NCI-H2029 (cell line): ENCODE data around the gene EXOC6B.

Source experiments
- DNase-seq: peaks from one replicate; lab custom pipeline; 2025; lab: John Stamatoyannopoulos, UW

Gene EXOC6B

DNA sequence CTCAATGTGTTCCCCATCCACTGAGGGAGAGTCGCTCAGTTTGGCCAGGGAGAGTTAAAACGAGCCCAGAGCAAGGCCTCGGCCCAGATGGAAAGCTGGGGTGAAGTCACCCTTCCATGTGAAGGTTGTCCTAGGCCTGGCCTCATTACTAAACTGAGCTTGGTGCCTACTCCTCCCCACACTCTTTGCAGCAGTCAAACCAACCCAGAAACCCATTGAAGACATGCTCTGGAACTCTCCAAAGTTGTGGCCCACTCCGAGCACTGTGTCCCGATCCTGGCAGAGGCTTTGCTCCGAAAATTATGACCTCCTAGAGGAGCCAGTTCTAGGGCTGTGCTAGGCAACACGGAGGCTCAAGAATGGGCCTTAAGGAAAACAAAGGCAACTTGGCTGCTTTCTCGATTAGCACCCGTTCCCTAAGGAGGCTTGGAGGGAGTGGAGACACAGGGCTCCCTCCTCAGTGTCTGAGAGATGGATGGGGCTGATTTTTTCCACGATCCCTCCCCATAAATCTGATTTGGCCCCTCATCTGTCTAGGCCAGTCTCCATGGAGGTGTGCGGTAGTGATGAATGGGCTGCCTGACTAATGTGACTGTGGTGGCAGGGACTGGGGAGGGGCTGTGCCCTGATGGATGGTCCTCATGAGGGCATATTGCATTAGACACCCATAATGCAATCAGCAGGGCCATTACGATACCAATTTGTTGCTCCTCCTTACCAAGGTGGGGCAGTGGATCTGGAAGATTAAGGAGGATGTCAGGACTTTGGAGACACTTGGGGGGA lies 666.4 kb downstream of the EXOC6B start:
- no peak for DNase-seq

DNA sequence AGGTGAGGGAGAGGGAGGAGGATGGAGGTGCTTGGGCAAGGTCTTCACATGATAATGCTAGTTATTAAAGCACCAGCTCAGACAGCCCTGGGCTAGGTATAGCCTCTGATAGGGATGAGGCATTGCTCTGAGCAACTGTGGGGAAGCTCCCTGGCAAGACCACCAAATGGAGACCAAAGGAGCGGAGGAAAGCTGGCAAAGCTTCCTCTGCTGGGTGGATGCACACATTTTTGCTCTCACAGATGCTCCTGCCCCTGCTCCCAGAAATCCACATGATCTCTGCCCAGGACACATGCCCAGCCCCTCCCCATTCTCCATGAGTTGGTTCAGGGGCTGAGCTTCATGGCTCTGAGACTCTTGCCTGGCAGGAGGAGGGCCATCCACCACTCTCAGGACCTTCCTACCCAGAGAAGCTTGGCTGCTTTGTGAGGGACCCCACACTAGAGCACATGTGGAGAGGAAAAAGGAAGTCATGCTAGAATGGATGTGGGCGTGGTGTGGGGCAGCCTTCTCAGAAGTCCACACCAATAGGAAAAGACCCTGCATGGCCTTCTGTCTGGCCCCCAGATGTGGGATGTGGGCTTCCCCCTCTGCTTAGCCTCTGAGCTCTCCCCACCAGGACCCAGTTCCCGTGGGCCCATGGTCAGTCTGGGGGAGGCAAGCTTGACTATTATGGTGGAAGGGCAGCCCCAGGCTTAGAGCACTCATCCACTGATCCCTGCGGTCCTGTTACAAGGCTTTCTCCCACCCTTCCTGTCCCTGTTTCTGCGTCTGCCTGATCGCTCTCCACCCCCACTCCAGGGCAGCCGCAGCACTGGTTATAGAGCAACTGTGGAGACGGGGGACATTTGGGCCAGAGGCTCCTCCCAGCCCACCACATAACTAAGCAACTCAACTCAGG lies 667.7 kb downstream of the EXOC6B start:
- no peak for DNase-seq

- DNase-seq = no peak
These were observed 669.0 kb downstream of the EXOC6B start for GRCh38 chr2:72156872-72157271.

- no peak for DNase-seq
These were observed 670.1 kb downstream of the EXOC6B start for GRCh38 chr2:72155737-72156136.

- no peak for DNase-seq
These were observed 670.7 kb downstream of the EXOC6B start for GRCh38 chr2:72155151-72155550.

- no peak for DNase-seq
These were observed 671.4 kb downstream of the EXOC6B start for GRCh38 chr2:72154386-72154975.

GRCh38 chr2:72153924-72154323 lies 671.9 kb downstream of the EXOC6B start:
- no peak for DNase-seq

GRCh38 chr2:72153026-72153791 lies 672.6 kb downstream of the EXOC6B start:
- no peak for DNase-seq

DNA sequence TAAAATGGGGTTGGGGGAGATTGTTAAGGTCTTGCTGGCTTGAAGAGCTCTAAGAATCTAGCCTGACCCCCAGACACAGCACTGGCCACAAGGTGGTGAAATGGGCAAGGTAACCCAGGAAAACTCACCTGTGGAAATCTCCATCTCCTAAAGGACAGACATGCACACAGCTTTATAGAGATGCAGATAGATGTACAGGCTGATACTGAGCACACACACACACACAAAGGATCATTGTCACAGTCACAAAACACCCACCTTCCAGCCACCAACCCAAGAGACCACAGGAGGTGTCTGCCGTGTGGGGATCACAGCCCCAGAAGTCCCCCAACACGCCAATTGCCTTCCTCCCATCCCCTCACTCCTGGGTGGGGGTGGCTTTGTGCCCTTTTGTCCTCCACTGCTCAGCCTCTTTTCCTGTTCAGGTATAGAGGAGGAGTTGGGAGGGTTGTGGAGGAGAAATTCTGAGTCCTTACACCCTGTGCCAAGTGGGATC lies 674.9 kb downstream of the EXOC6B start:
- DNase-seq = no peak

DNA sequence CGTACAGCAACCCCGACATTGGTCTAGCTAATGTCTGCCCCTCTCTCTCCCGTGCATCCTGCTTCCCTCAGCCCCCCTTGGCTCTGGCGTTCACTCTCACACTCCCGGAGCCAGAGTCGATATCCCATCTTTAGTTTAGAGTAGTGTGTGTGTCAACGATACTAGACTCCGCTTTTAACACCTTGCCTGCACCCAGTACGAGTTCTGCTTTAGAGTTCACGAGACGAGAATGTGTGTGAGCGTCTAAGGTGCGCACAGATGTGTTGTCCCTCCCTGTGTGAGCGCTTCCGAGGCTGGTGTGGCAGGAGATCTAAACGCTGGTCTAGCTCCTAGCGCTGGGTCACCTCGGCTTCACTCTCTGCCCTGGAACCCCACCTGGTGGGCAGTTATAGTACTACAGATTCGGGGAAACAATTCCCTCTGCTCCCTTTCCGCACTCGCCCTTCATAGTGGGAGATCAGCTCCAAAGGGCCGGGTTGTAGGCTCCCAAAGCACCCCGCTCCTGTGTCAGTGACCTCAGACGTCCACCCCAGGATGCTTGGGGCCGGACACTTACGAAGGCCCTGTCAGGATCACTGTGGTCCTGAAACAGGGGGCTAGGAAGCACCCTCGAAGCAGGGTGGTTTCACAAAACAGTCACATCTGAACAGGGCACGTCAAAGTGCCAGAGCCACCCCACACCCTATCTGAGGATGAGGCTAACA lies 675.5 kb downstream of the EXOC6B start:
- DNase-seq = peak; percentile 57

DNA sequence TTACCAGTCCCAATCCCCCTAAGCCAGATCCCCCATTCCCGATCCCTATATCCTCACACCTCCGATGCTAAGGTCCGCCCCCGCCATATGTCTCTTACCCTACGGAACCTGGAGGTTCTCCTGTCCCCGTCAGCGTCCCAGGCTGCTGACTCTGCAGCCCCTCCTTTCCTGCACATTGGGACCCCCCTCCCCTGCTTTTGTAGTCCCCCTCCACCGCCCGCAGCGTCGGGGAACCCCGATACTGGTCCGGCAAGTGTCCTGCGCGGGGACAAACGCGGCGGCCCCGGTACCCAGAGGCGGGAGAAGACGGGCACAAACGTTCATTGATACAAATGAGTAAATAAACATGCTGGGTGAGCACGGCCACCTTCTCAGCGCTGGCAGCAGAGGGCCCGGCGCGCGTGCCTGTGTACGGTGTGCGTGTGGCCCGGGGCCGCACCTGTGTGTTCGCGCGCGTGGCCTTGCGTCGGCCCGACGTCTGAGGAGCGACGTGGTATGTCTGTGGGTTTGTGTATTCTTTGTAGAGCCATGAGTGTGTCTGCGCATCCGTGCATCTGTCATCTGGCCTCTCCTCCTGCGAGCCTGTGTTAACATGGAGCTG lies 676.2 kb downstream of the EXOC6B start:
- no peak for DNase-seq

- no peak for DNase-seq
These were observed 676.8 kb downstream of the EXOC6B start for GRCh38 chr2:72148837-72149555.

- no peak for DNase-seq
These were observed 677.6 kb downstream of the EXOC6B start for GRCh38 chr2:72148003-72148836.

DNA sequence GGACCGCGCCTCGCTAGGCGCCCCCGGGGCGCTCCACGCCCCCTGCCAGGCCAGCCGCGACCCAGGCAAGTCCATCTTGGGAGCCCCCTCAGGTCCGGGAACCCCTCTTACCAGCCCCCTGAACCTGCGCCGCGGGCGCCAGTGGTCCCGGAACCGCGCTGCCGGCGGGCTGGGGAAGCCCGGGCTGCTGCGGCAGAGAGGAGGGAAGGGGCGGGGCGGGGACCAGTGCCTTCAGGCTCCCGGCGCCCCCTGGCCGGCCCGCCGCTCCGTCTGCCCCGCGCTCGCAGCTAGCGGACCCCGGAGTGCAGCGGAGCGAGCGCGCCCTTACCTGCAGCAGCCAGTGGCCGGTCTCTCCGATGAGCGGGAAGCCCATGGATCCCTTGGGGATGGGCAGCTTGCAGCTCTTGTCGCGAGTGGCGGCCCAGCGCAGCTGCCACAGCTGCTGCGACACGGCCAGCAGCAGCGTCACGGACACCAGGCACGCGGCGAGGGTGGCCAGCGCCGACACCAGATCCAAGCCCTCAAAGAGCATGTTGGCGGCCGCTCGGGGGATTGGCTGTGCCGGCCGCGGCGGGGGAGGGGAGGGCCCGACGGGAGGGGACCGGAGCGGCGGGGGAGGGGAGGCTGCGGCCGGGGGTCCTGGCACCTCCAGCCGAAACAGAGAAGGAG lies 678.4 kb downstream of the EXOC6B start, which contains the start of gene CYP26B1:
CYP26B1 (minus strand) TSS at position 560 of the 669 bp plus-strand sequence; CDS start at position 532, 28 bp downstream.
- DNase-seq = no peak

- no peak for DNase-seq
These were observed 679.2 kb downstream of the EXOC6B start for GRCh38 chr2:72146347-72147302.

GRCh38 chr2:72145658-72146329 lies 680.0 kb downstream of the EXOC6B start:
- DNase-seq = no peak

- no peak for DNase-seq
These were observed 680.6 kb downstream of the EXOC6B start for GRCh38 chr2:72145289-72145657.
